DLD1 (cell line): ENCODE data around the gene SLC22A3.

Experiments
- in situ Hi-C: cut with HindIII; loops from 2 replicates; pipeline ENCODE4 v1.10.0; 2017; ENCODE audit warnings: low sequenced_read_pairs

The SLC22A3 gene

DNA sequence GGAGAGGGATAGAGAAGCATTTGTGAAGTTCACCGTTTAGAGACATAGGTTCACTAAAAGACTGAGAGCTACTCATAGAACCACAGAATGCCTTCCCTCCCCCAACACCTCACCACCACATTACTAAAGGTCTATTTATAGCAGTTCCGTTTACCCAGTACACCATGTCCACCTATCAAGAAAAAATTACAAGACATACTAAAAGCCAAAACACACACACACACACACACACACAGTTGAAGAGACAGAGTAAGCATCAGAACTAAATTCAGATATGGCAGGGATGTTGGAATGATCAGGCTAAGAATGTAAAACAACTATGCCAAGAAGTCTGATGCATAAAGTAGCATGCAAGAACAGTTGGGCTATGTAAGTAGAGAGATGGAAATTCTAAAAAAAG lies 52.3 kb downstream of the SLC22A3 start:
- in situ Hi-C loops: no loop called here

DNA sequence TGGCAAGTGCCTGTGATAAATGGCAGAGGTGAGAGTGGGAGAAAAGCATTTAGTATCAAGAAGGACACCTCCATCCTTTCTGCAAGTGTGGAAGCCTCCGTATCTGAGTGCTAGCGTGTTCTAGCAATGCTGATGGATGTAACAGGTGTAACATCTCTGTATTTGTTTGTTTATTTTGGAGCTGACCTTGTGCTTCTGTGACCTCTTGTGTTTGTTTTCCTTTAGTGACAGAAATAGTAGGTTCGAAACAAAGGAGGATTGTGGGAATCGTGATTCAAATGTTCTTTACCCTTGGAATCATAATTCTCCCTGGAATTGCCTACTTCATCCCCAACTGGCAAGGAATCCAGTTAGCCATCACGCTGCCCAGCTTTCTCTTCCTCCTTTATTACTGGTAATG lies 60.4 kb downstream of the SLC22A3 start:
- in situ Hi-C loops: no loop called here

DNA sequence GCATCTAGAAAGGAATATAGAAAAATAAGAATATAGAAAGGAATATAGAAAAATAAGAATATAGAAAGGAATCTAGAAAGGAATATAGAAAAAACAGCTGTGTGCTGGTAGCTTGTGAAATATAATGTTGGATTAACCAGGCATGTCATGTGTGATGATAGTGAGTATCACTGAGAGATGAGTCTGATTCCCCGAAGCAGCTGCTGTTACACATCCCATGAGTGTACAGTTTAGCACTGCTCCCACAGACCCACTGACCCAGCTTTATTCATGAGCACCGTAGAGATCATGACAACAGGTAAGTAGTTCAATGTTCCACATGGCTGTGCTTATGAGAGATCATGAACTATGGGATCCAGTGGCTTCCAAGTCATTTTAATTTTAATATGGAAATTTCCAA lies 64.8 kb downstream of the SLC22A3 start:
- in situ Hi-C loops: no loop called here

DNA sequence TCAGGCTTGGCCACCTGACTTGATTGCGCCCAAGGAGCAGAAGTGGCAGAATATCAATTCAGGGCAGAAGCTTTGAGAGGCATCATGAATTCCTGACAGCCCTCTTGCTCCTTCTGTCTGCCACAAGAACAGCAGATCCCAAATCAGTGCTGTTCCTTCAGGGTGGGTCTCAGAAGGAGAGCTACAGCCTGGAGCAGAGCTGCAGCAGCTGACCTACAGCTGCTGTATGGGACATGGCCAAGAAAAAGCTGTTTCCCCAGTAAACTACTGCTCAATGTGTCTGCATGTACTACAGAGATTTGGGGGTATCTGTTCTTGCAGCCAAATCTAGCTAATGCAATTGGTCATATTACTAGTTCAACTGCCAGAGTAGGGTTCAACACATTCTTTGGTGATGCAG lies 69.0 kb downstream of the SLC22A3 start:
- in situ Hi-C loops: no loop called here

DNA sequence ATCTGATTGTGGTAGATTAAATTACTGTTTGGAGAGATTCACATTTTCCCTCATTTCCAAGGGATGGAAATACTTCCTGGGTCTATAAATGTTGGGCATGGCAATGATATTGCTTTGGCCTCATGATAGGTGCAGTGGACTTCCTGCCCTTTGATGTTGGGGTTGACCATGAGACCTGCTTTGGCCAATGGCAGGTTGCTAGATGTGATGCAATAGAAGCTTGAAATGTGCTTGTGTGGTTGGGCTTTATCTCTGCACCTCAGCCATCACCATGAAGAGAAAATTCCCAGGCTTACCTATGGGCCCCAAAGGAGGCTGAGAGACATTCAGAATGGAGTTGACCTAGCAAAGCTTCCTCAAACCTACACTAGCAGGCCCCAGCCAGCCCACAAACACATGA lies 69.4 kb downstream of the SLC22A3 start:
- in situ Hi-C loops: no loop called here

DNA sequence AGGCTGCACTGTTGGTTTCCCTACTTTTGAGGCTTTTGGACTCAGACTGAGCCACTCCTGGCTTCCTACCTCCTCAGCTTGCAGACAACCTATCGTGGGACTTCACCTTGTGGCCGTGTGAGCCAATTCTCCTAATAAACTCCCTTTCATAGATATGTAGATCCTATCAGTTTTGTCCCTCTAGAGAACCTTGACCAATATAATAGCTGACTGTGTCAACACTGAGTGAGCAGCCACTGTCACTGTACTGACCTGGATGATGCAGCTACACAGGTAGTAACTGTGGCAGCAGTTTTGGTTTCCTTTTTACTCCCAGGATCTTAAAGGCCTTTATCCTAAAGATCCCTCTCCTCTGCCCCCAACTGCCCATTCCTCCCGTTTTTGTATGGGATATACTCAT lies 70.2 kb downstream of the SLC22A3 start:
- in situ Hi-C loops: no loop called here

DNA sequence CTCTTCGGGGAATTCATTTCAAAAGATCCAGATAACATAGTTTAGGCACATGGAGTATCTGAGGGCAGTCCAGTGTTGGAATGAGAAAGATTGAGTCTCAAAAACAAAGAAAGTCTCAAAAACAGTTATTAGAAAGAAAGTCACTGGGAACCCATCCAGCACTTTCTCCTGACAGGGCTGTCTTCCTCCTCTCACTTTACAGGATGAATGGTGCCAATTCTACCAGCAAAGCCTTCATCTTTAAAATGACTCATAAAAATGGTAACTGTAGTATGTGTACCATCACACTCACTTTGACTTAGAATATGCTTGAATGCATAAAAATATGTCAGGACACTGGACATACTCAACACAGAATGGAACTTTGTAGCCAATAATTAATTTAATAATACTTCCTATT lies 71.3 kb downstream of the SLC22A3 start:
- in situ Hi-C loops: no loop called here

DNA sequence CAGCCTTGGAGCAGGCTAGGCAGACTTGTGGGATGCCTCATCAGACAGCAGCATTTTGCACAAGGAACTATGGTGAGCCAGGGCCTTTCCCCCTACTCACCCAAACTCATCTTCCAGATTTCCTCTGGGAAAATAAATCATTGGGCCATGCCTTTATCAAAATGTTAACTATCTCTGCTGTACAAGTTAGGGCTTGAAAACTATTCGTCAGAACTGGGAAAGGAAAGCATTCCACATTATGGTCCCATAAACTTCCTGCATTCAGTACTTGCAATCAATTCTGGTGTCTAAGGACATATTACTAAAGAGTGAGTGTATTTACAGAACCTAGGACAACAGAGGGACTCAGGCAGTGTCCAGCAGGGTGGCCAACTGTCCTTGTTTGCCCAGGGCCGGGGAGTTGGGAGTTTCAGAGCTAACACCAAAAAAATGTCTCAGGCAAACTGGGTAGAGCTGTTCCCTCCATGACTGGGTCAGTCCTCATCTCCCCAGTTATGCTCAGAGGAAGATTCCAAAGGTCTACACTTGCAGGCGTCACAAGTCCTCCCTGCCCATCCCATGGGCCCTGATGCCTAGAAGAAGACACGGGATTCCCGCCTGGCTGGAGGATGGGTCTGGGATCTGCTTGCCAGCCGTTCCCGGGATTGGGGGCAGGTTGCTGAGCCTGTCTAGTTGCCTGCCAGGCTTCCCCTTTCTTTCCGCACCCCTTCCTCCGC lies 72.2 kb downstream of the SLC22A3 start:
- in situ Hi-C loops: no loop called here

DNA sequence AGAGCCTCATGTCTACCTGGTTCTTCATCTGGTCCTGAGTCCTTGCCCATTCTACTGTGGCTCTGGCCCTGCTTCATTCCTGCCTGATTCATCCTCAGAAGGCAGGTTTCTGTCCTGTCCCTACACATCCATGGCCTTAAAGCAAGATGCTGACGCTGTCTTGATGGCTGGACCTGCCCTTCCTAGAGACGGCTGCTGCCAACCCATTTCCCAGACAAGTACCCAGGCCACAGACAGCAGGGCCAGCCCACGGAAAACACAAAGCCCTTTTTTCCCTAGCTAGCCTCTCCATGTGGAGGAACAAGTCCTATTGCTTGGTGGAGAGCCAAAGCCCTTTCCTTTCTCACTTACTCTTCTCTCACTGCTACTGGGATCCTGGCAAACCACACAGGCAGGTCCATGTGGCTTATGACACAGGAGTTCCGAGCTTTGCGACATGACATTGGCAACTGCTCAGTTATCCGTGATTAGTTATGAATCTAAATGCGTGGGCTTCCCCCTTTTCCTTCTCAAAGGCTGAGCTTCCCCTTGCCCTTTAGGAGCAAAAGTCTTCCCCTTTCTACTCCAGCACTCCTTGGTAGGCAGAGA lies 72.9 kb downstream of the SLC22A3 start:
- in situ Hi-C loops: no loop called here

DNA sequence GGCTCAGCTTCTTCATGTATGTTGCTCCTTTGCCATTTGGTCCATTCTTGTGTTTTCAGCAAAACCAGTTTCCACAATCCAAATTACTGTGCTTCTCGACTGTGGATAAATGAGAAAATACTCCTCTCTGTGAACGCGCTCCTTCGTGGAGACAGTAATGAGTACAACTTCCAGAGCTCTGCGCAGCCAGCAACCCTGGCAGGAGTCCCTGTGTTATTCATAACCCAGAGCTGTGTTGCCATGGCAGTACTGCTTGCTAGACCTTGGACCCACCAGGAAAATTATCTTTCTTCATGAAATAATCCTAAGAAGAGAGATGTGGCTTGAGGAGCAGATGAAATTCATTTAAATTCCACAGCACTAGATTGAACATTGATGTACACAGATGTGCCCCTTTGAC lies 73.7 kb downstream of the SLC22A3 start:
- in situ Hi-C loops: no loop called here

DNA sequence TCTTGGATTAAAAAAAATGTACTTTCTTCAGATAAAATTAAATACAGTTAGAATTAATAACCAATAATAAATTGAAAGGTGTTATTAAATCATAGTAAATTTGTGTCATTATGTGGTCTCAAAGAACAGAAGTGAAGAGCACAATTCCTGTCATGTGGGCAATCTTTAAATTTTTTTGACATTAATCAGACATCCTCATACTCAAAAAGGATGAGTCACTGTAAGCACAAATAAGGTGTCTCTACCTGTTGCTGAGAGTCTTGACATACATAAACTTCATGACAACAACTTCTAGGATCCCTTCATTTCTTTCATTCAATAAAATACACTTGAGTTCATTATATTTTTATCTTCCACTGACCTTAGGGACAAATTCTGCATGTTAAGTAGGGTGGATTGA lies 76.1 kb downstream of the SLC22A3 start:
- in situ Hi-C loops: no loop called here

DNA sequence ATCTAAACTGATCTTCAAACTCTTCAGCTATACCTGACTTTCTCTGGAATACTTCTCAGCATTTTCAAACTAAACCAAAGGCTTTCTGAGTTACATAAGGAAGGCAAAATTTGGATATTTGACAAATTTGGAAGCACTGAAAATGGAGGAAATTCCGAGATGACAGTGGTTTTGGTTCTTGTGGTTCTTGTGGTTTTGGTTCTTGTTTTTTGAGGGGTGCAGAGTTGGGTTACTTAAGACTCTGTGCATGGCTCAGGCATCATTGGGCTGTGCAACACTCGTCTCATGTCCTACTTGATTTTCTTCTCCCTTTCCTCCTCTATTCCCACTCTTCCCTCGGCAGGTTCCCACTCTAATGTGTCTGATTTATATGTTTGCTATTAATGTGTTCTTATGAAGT lies 78.0 kb downstream of the SLC22A3 start:
- in situ Hi-C loops: no loop called here

DNA sequence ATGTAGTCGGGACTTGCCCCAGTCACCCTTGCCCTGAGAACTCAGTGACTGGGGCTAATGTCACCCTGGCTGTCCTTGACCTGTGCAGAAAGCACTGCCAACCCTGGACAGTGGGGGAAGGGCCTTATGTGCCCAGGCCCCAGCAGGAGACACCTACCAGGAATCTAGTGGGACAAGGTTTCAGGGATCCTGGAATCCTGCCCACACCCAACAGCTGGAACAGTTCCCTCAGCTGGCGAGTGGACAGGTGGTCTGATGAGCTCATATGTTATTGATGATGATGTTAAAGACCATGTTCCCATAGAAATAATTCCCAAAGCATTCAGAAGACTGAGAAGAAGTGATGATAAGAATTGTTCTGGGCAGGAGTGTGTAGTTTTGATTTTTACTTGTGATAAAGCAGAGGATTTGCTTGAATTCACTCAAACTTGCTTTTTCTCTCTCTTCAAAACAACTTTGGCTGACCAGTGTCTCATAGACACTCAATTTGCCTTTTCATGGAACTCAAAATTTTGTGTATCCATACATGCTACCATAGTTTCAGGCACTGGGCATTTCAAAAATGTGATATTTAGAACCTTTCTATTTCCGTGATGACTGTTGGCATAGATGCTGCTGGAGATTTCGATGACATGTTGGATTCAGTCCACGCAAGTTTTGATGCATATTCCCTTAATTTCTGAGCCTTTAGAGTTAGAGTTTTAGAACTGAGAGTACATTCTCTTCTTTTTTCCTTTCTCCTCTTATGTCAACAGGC lies 79.3 kb downstream of the SLC22A3 start:
- in situ Hi-C loops: no loop called here

DNA sequence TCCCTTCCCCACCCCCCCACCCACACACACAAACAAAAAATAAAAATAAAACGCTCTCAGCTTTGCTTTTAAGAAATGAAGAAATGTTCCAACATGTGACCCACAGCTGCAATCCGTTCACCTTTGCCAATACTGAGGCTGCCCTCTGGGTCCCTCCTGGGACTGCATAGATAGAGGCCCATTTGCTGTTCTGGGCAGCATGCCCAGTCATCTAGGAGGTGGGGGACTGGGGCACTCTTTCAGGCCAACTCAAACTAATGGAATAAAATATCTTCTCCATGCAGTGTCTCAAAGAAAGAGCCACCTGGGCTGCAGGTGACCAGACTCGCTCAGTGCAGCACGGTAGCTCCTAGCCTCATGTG lies 79.9 kb downstream of the SLC22A3 start:
- in situ Hi-C loops: no loop called here

DNA sequence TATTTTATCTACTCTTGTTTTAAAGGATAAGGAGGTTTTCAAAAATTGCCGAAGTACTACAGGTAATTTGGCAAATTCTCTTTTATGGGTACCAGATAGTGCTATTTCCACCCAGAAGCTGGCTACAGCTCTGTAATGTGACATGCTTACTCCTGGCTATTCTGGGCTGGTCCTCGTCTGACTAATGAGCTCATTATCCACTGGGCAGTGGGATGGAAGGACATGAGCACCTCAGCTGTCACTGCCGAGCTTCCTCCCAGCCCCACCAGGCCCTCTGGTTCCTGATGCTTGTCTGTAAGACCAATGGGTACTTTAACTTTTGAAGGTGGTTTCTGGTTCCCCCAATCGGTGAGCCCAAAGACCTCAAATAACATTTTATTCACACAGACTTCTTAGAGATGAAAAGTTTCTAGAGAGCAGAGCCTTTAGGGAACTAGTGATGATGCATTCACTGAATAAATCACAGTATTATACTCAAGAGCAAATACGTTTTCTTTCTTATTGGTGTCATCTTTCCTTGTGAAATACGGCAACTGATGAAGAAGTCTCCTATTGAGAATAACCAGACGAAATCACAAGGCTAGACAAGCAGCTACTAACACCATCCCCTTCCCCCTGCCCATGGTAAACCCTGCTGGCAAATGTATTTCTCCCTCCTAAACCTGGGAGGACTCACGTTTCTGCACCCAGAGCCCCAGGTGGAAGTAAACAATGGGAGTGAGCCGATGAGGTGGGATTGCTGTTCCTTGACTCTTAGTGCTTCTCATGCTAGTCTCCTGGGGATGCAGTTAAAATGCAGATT lies 80.8 kb downstream of the SLC22A3 start:
- in situ Hi-C loops: no loop called here

DNA sequence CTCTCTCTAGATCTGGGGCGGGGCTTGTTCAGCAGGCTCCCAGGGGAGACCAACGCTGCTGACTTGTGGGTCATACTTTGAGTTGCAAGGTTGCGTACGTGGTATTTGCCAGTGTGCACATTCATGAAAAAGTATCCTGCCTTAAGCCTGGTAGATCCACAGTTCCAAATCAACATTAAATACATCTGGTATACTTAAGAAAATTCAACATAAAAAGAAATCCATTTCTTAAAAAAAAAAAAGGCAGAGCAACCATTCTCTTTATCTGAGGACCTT lies 81.4 kb downstream of the SLC22A3 start:
- in situ Hi-C loops: no loop called here

DNA sequence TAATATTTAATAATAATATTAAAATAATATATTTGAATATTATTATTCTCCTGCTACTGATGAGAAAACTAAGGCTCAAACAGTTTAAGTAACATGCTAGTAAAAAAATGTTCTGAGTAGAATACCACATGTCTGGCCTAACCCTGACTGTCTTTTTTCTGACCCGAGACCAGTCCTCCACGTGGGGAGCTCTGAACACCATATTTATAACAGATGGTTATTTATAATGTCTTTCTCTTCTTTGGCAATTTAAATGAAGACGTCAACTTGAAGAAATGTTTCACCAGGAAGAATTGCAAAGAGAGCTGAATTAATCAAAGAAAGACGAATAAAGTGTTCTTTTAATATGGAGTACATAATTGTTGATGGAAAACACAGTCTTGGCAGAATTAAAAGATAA lies 82.0 kb downstream of the SLC22A3 start:
- in situ Hi-C loops: no loop called here

DNA sequence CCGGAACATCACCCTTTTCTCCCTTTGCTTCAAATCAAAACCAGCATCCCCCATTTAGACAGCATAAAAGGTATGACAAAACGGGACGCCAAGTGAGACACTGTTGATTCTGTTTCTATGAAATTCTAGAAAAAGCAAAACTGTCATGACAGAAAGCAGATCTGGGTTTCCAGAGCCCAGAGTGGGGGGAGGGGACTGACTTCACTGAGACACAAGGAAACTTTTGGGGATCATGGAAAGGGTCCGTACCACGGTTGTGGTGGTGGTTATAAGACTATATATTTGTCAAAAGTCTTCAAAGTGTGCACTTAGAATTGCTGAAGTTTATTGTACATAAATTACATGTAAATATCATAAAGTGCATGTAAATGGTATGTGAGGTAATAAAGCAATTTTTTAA lies 82.6 kb downstream of the SLC22A3 start:
- in situ Hi-C loops: no loop called here

DNA sequence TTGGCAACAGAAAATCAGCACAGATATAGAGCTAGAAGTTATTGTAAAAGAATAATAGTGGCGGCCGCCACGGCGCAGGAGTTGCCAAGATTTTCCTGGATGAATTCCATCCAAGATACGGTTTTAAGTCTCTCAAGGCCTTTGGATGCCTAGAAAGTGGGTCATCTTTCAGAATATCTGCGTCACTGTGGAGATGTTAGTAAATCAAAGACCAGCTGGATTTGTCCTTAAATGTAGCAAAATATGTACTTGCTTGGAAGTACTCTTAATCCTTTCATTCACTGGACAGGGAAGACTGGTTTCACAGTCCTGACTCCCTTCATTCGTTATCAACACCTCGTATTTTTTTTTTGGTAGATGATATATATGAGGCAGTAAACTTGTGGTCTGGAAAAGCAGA lies 83.0 kb downstream of the SLC22A3 start:
- in situ Hi-C loops: no loop called here

DNA sequence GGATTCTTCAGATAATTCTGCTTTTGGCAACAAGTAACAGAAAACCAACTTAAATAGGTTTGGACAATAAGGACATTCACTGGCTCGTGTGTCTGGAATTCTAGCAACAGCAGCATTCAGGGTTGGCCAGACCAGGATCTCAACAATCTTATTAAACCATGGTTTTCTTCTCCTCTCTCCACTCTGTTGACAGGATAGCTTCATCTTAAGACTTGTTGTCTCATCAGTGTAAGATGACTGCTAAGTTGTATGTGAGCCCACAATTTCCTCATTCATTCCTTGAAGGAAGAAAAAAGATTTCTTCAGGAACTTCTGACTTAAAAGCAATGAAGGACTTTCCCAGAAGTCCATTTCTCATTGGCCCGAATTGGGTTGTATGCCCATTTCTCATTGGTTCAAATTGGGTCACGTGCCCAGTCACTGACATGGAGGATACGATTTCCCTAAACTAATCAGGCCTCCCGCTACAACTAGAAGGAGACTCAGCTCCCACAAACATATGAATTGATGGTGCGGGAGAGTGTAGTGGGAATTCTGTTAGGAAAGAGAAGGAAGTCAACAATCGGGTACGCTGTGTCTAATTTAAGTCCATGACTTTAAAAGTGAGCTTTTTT lies 83.7 kb downstream of the SLC22A3 start:
- in situ Hi-C loops: no loop called here

DNA sequence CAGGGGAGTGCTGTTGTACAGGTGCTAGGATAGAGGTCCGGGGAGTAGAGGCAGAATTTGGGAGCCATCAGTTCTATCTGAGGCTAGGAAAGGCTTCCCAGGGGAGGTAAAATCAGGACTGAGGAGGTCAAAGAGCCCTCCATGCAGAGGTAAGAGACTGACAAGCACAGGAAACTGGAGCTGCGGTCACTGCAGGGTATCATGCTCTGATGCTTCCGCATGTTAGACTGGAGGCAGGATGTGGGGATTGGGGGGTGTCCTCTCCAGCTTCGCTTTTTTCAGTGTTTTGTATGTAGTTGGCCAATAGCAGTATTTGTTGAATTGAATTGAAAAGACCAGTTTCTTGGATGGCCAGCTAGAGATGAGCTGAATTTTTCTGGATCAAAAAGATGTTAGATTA lies 87.8 kb downstream of the SLC22A3 start:
- in situ Hi-C loops: no loop called here
